HepG2 (cell line): Measurements from ENCODE around the gene GSTA1. TPM values are rescaled to one million over a fixed set of nuclear protein-coding genes. Genes with fewer than 3 reads are reported as not detected.
"Not testable (repeated sequence)": the region's sequence is repeated elsewhere in the genome, so short reads cannot be mapped to it uniquely, and the experiment has no call there.

ENCODE experiments used
- ATAC-seq: fragments of 200-7000 bp; cut with Tn5 transposase; 3 replicates; pipeline ENCODE4 v1.9.1; 2020; ENCODE audit warnings: mild to moderate bottlenecking, moderate library complexity
- BruUV-seq: library from RNA; stranded (reverse); fragments of 400-500 nt; replicated peaks from 2 replicates; lab custom pipeline; 2021; lab: Mats Ljungman, UMichigan
- CTCF ChIA-PET: fragments of 300-600 bp; formaldehyde crosslinking; extraction: SDS; loops from one replicate; lab custom pipeline; 2021; ENCODE audit warnings: low total read pairs, inconsistent platforms, low intra/inter-chr PET ratio; lab: Yijun Ruan, JAX
- POLR2A ChIA-PET: fragments of 350-600 bp; sonication (Branson Sonifier 250); formaldehyde crosslinking; loops from one replicate; lab custom pipeline; 2020; ENCODE audit warnings: antibody characterized with exemption, inconsistent platforms; lab: Yijun Ruan, JAX
- DNase-seq: peaks from one replicate; pipeline ENCODE4 v3.0.0-alpha.2; 2015; ENCODE audit warnings: low spot score
- FAIRE-seq: peaks from 3 replicates; lab custom pipeline; 2011; peaks lifted over from hg19 to GRCh38; lab: Jason Lieb, UNC
- H2AFZ ChIP-seq: one replicate; pipeline ENCODE4 v1.6.1; 2011; ENCODE audit warnings: low read length, inconsistent platforms
- H3K27ac ChIP-seq: fragments of 300-600 bp; 3 replicates; pipeline ENCODE4 v1.8.0; 2011; ENCODE audit warnings: mixed run types, mild to moderate bottlenecking, mixed read lengths, low read length, inconsistent platforms; ENCODE audit not compliant: insufficient read depth; ENCODE audit errors: extremely low read length
- H3K27me3 ChIP-seq, 2 experiments: fragments of 200-600 bp in 1 of 2; 2 replicates in 1 of 2; 3 replicates in 1 of 2; pipeline versions ENCODE4 v1.6.0 to v1.8.0; 2011; ENCODE audit warnings: low read length in 2 of 2, mild to moderate bottlenecking in 2 of 2, moderate library complexity in 2 of 2, inconsistent platforms in 1 of 2; ENCODE audit not compliant: insufficient read depth in 2 of 2, control insufficient read depth in 1 of 2
- H3K36me3 ChIP-seq, 2 experiments: fragments of 200-600 bp in 1 of 2; replicated peaks in 1 of 2; 2 replicates in 1 of 2; 3 replicates in 1 of 2; pipeline versions ENCODE4 v1.5.1 to v1.8.0; 2011; ENCODE audit warnings: low read length in 2 of 2, inconsistent platforms in 1 of 2; ENCODE audit not compliant: insufficient read depth in 2 of 2, control insufficient read depth in 1 of 2
- H3K4me1 ChIP-seq: 2 replicates; pipeline ENCODE4 v1.5.1; 2012; ENCODE audit warnings: low read length, inconsistent platforms; ENCODE audit not compliant: insufficient read depth
- H3K4me2 ChIP-seq: 2 replicates; pipeline ENCODE4 v1.6.0; 2011; ENCODE audit warnings: low read depth, low read length, inconsistent platforms
- H3K4me3 ChIP-seq, 3 experiments: fragments of 200-600 bp in 1 of 3; sonication (generic), shearing (Covaris generic) in 1 of 3; replicated peaks in 1 of 3; 2 replicates each; pipeline ENCODE4 v1.5.1; 2011 to 2016; ENCODE audit warnings: low read length in 3 of 3, inconsistent platforms in 2 of 3, low read depth in 2 of 3, mild to moderate bottlenecking in 2 of 3, control low read depth in 1 of 3, mixed read lengths in 1 of 3; ENCODE audit not compliant: insufficient read depth in 1 of 3
- H3K79me2 ChIP-seq: one replicate; pipeline ENCODE4 v1.6.1; 2011; ENCODE audit warnings: low read length, inconsistent platforms; ENCODE audit not compliant: insufficient read depth
- H3K9ac ChIP-seq: 2 replicates; pipeline ENCODE4 v1.6.0; 2011; ENCODE audit warnings: mild to moderate bottlenecking, low read depth, low read length, inconsistent platforms; ENCODE audit not compliant: insufficient read depth
- H3K9me3 ChIP-seq: 2 replicates; pipeline ENCODE4 v1.5.1; 2012; ENCODE audit warnings: mild to moderate bottlenecking, low read length
- H4K20me1 ChIP-seq: 2 replicates; pipeline ENCODE4 v1.6.0; 2011; ENCODE audit warnings: inconsistent platforms, mild to moderate bottlenecking, low read length, moderate library complexity; ENCODE audit not compliant: insufficient read depth
- FOXA3 ChIP-seq: IDR thresholded peaks from 2 replicates; pipeline ENCODE4 v1.6.1; 2016; ENCODE audit warnings: missing genetic modification reagents, missing compliant biosample characterization
- MIER3 ChIP-seq: IDR thresholded peaks from 2 replicates; pipeline ENCODE4 v1.6.1; 2016; ENCODE audit warnings: missing compliant biosample characterization, borderline replicate concordance
- REPIN1 ChIP-seq: sonication (generic); formaldehyde crosslinking; IDR thresholded peaks from 2 replicates; pipeline ENCODE4 v1.8.0; 2022; ENCODE audit warnings: missing genetic modification reagents, low read depth, mild to moderate bottlenecking, borderline replicate concordance
- SMAD3 ChIP-seq: sonication (generic); formaldehyde crosslinking; IDR thresholded peaks from 2 replicates; pipeline ENCODE4 v1.4.0; 2020; ENCODE audit warnings: missing genetic modification reagents
- ZNF12 ChIP-seq: sonication (generic); formaldehyde crosslinking; IDR thresholded peaks from 2 replicates; pipeline ENCODE4 v1.5.0; 2020; ENCODE audit warnings: missing genetic modification reagents
- ZNF350 ChIP-seq: sonication (generic); formaldehyde crosslinking; IDR thresholded peaks from 2 replicates; pipeline ENCODE4 v1.4.0; 2020; ENCODE audit warnings: mild to moderate bottlenecking, low read depth, missing genetic modification reagents, borderline replicate concordance
- ZNF609 ChIP-seq: sonication (generic); formaldehyde crosslinking; IDR thresholded peaks from 2 replicates; pipeline ENCODE4 v1.4.0; 2020; ENCODE audit warnings: mild to moderate bottlenecking, missing genetic modification reagents, borderline replicate concordance
- ZNF792 ChIP-seq: IDR thresholded peaks from 2 replicates; pipeline ENCODE4 v1.6.1; 2016
- WGBS: methylation state at CpG from one replicate; pipeline ENCODE4 v1.1.6; 2017; ENCODE audit warnings: low lambda C conversion rate; 5-methylcytosine and 5-hydroxymethylcytosine counted together
- in situ Hi-C: cut with HindIII; loops from 2 replicates; pipeline ENCODE4 v1.10.0; 2017; ENCODE audit warnings: low pct_unique_long_range_greater_than_20kb; ENCODE audit not compliant: extremely low pct_ligation_motif_present
- intact Hi-C: fragments of 100-400 bp; cut with micrococcal nuclease; formaldehyde crosslinking; loops from one replicate; pipeline ENCODE4 v1.10.0; 2022; ENCODE audit not compliant: unreplicated experiment
- polyA plus RNA-seq, 8 experiments: library from polyadenylated mRNA; depleted of rRNA in 3 of 8; stranded (reverse) in 7 of 8; unstranded in 1 of 8; fragments of >200 nt; fragmentation: Illumina TruSeq in 4 of 8; extraction: Trizol in 4 of 8; gene quantifications; 2 replicates each; pipeline versions ENCODE4 v1.2.1 to v1.2.3, GENCODE V29; 2011 to 2016; ENCODE audit warnings: low read depth in 4 of 8, missing spikeins in 1 of 8, mixed read lengths in 1 of 8; ENCODE audit not compliant: insufficient read depth in 1 of 8
- total RNA-seq, 5 experiments: library from RNA; depleted of rRNA; stranded (reverse); fragments of >200 nt; fragmentation: Illumina TruSeq; extraction: Trizol; gene quantifications; 2 replicates each; pipeline ENCODE4 v1.2.3, GENCODE V29; 2016; ENCODE audit warnings: low read depth in 1 of 5
- TF ChIP-seq, protein P1 (sequence below): sonication (generic); formaldehyde crosslinking; IDR thresholded peaks from 2 replicates; pipeline ENCODE4 v1.4.0; 2020; ENCODE audit warnings: missing genetic modification reagents
- TF ChIP-seq, protein P2 (sequence below): sonication (generic); formaldehyde crosslinking; IDR thresholded peaks from 2 replicates; pipeline ENCODE4 v1.5.0; 2020; ENCODE audit warnings: mild to moderate bottlenecking, missing genetic modification reagents
- TF ChIP-seq, protein P3 (sequence below): sonication (generic); formaldehyde crosslinking; IDR thresholded peaks from 2 replicates; pipeline ENCODE4 v1.5.0; 2020; ENCODE audit warnings: mild to moderate bottlenecking, missing genetic modification reagents, moderate library complexity

GSTA1 gene
- total and polyA plus RNA-seq, 2 of the 13 experiments (the other 11 are each of a cell fraction or from before 2014, with no cell fraction given): 6.2 to 282 TPM

GRCh38 chr6:52776711-52777351 lies 26.8 kb downstream of the GSTA1 start:
- 13% methylated on average over 8 of the region's 9 CpGs for WGBS
- DNase-seq (peak; percentile 31), ATAC-seq (peak; percentile 37; the same call in 2 of the 3 replicates)
- H2AFZ ChIP-seq, in situ Hi-C loops, H3K9ac ChIP-seq, intact Hi-C loops, H3K79me2 ChIP-seq, BruUV-seq, H4K20me1 ChIP-seq, H3K36me3 ChIP-seq, H3K9me3 ChIP-seq, H3K27me3 ChIP-seq, H3K27ac ChIP-seq, FAIRE-seq, CTCF ChIA-PET: not testable (repeated sequence)
- H3K4me3 ChIP-seq: peak overlapping the region in 1 of 3 experiments; percentile 29; a peak in 2 of 6 replicates
- POLR2A ChIA-PET: interaction anchor here (0.7 to 1.9 kb wide), 4 partner anchors 11 to 51 kb away, joined by 3 to 10 read pairs (median 6); partner anchors contain the start of gene GSTA1
- peak overlapping the region; percentile 57 for H3K4me2 ChIP-seq
- H3K4me1 ChIP-seq: peaks cover 34% of the 10 kb centered on the region
- TF ChIP-seq MIER3 (peak; percentile 23; the same call in 1 of the 2 replicates), FOXA3 (CRISPR knock-in tag) (peak; percentile 87), REPIN1 (CRISPR knock-in tag) (peak; percentile 48; the same call in 1 of the 2 replicates), ZNF350 (CRISPR knock-in tag) (peak; percentile 48; the same call in 1 of the 2 replicates), ZNF12 (CRISPR knock-in tag) (peak; percentile 43; the same call in 1 of the 2 replicates), ZNF609 (CRISPR knock-in tag) (peak; percentile 50; the same call in 1 of the 2 replicates), ZNF792 (peak; percentile 60; the same call in 1 of the 2 replicates), SMAD3 (CRISPR knock-in tag) (0 out of 2 replicates have a peak, but pooled peaks have one; percentile 23)
- TF ChIP-seq, protein P1, sequence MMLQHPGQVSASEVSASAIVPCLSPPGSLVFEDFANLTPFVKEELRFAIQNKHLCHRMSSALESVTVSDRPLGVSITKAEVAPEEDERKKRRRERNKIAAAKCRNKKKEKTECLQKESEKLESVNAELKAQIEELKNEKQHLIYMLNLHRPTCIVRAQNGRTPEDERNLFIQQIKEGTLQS (CRISPR knock-in tag): 0 out of 2 replicates have a peak, but pooled peaks have one; percentile 9
- TF ChIP-seq, protein P2, sequence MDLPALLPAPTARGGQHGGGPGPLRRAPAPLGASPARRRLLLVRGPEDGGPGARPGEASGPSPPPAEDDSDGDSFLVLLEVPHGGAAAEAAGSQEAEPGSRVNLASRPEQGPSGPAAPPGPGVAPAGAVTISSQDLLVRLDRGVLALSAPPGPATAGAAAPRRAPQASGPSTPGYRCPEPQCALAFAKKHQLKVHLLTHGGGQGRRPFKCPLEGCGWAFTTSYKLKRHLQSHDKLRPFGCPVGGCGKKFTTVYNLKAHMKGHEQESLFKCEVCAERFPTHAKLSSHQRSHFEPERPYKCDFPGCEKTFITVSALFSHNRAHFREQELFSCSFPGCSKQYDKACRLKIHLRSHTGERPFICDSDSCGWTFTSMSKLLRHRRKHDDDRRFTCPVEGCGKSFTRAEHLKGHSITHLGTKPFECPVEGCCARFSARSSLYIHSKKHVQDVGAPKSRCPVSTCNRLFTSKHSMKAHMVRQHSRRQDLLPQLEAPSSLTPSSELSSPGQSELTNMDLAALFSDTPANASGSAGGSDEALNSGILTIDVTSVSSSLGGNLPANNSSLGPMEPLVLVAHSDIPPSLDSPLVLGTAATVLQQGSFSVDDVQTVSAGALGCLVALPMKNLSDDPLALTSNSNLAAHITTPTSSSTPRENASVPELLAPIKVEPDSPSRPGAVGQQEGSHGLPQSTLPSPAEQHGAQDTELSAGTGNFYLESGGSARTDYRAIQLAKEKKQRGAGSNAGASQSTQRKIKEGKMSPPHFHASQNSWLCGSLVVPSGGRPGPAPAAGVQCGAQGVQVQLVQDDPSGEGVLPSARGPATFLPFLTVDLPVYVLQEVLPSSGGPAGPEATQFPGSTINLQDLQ (CRISPR knock-in tag): peak; percentile 67; the same call in 1 of the 2 replicates
- TF ChIP-seq, protein P3, sequence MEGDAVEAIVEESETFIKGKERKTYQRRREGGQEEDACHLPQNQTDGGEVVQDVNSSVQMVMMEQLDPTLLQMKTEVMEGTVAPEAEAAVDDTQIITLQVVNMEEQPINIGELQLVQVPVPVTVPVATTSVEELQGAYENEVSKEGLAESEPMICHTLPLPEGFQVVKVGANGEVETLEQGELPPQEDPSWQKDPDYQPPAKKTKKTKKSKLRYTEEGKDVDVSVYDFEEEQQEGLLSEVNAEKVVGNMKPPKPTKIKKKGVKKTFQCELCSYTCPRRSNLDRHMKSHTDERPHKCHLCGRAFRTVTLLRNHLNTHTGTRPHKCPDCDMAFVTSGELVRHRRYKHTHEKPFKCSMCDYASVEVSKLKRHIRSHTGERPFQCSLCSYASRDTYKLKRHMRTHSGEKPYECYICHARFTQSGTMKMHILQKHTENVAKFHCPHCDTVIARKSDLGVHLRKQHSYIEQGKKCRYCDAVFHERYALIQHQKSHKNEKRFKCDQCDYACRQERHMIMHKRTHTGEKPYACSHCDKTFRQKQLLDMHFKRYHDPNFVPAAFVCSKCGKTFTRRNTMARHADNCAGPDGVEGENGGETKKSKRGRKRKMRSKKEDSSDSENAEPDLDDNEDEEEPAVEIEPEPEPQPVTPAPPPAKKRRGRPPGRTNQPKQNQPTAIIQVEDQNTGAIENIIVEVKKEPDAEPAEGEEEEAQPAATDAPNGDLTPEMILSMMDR (CRISPR knock-in tag): peak; percentile 11; the same call in 1 of the 2 replicates
